Activated CD4-positive, alpha-beta T cell treated with anti-CD3 and anti-CD28 coated beads, Interleukin-2, amount 10 ng/mL, durations not matched to agents 7 days and 5 days (primary cell): ENCODE measurements around the gene MED13L. TPM values are rescaled to one million over a fixed set of nuclear protein-coding genes. Genes with fewer than 3 reads are reported as not detected.

ENCODE experiments used
- CTCF ChIA-PET: fragments of 350-600 bp; sonication (Branson Sonifier 250); formaldehyde crosslinking; loops from one replicate; lab custom pipeline; 2021; ENCODE audit warnings: antibody characterized with exemption; lab: Charles Lee
- POLR2A ChIA-PET: fragments of 350-600 bp; sonication (Branson Sonifier 250); formaldehyde crosslinking; loops from one replicate; lab custom pipeline; 2021; ENCODE audit warnings: antibody characterized with exemption; lab: Charles Lee
- DNase-seq: peaks from one replicate; pipeline ENCODE4 v3.0.0-alpha.2; 2020
- H3K27ac Mint-ChIP-seq: one replicate; pipeline ENCODE4 v1.8.0; 2021; ENCODE audit warnings: mild to moderate bottlenecking, moderate library complexity, mixed read lengths
- H3K27me3 Mint-ChIP-seq: one replicate; pipeline ENCODE4 v1.8.0; 2021; ENCODE audit warnings: mixed read lengths
- H3K36me3 Mint-ChIP-seq: one replicate; pipeline ENCODE4 v1.8.0; 2021; ENCODE audit warnings: low read depth, mixed read lengths
- H3K4me1 Mint-ChIP-seq: one replicate; pipeline ENCODE4 v1.8.0; 2021; ENCODE audit warnings: mixed read lengths
- H3K4me3 Mint-ChIP-seq: one replicate; pipeline ENCODE4 v1.8.0; 2021; ENCODE audit warnings: mild to moderate bottlenecking, moderate library complexity, mixed read lengths
- H3K9me3 Mint-ChIP-seq: one replicate; pipeline ENCODE4 v1.8.0; 2021; ENCODE audit warnings: mixed read lengths
- total RNA-seq, 2 experiments: library from RNA; stranded (reverse); gene quantifications; one replicate each; pipeline ENCODE4 v1.2.3, GENCODE V29; 2021

Gene MED13L
- total RNA-seq, 2 experiments from 2014 or later: 97.1 to 99.7 TPM

GRCh38 chr12:116069943-116070342, 207.6 kb downstream of the MED13L start:
- CTCF ChIA-PET: no interaction called here

GRCh38 chr12:116068853-116069252, 208.6 kb downstream of the MED13L start:
- CTCF ChIA-PET: interaction anchor here (0.7 kb wide), 1 partner anchor 8 kb away, joined by 3 read pairs; no protein-coding TSS in a partner anchor

More at GRCh38 chr12:116069943-116070342, 207.6 kb downstream of the MED13L start:
- Mint-ChIP-seq H3K9me3 (no peaks in the 10 kb centered on the region), H3K36me3 (no peaks in the 10 kb centered on the region), H3K4me1 (peaks cover 17% of the 10 kb centered on the region), H3K4me3 (no peak overlapping the region), H3K27ac (no peak overlapping the region), H3K27me3 (no peaks in the 10 kb centered on the region)
- POLR2A ChIA-PET: no interaction called here
- no peak for DNase-seq

GRCh38 chr12:116068371-116068770, 209.1 kb downstream of the MED13L start:
- H3K27ac Mint-ChIP-seq: no peak overlapping the region
- no peaks in the 10 kb centered on the region for H3K9me3 Mint-ChIP-seq
- H3K4me1 Mint-ChIP-seq: peaks cover 16% of the 10 kb centered on the region
- CTCF ChIA-PET: interaction anchor here (0.9 kb wide), 1 partner anchor 12 kb away, joined by 5 read pairs; no protein-coding TSS in a partner anchor
- POLR2A ChIA-PET: no interaction called here
- no peak overlapping the region for H3K4me3 Mint-ChIP-seq
- no peaks in the 10 kb centered on the region for H3K27me3 Mint-ChIP-seq
- no peaks in the 10 kb centered on the region for H3K36me3 Mint-ChIP-seq
- no peak for DNase-seq

More at GRCh38 chr12:116068853-116069252, 208.6 kb downstream of the MED13L start:
- H3K27me3 Mint-ChIP-seq: no peaks in the 10 kb centered on the region
- POLR2A ChIA-PET: no interaction called here
- H3K36me3 Mint-ChIP-seq: no peaks in the 10 kb centered on the region
- no peak overlapping the region for H3K4me3 Mint-ChIP-seq
- peaks cover 16% of the 10 kb centered on the region for H3K4me1 Mint-ChIP-seq
- no peak overlapping the region for H3K27ac Mint-ChIP-seq
- no peaks in the 10 kb centered on the region for H3K9me3 Mint-ChIP-seq
- DNase-seq: no peak

GRCh38 chr12:116067892-116068291, 209.6 kb downstream of the MED13L start:
- Mint-ChIP-seq H3K4me1 (peaks cover 17% of the 10 kb centered on the region), H3K27ac (no peak overlapping the region), H3K4me3 (no peak overlapping the region), H3K9me3 (no peaks in the 10 kb centered on the region), H3K27me3 (no peaks in the 10 kb centered on the region), H3K36me3 (no peaks in the 10 kb centered on the region)
- POLR2A ChIA-PET: no interaction called here
- no peak for DNase-seq
- CTCF ChIA-PET: interaction anchor here (0.9 to 1.4 kb wide), 2 partner anchors 12 to 78 kb away, joined by 3 to 5 read pairs; no protein-coding TSS in a partner anchor

GRCh38 chr12:116066381-116067230, 210.9 kb downstream of the MED13L start:
- POLR2A ChIA-PET: no interaction called here
- H3K27ac Mint-ChIP-seq: no peak overlapping the region
- peaks cover 21% of the 10 kb centered on the region for H3K4me1 Mint-ChIP-seq
- peak; percentile 65 for DNase-seq
- no peaks in the 10 kb centered on the region for H3K27me3 Mint-ChIP-seq
- CTCF ChIA-PET: interaction anchor here (0.8 to 1.4 kb wide), 2 partner anchors 12 to 79 kb away, joined by 3 read pairs; no protein-coding TSS in a partner anchor
- no peaks in the 10 kb centered on the region for H3K36me3 Mint-ChIP-seq
- H3K9me3 Mint-ChIP-seq: no peaks in the 10 kb centered on the region
- no peak overlapping the region for H3K4me3 Mint-ChIP-seq

DNA sequence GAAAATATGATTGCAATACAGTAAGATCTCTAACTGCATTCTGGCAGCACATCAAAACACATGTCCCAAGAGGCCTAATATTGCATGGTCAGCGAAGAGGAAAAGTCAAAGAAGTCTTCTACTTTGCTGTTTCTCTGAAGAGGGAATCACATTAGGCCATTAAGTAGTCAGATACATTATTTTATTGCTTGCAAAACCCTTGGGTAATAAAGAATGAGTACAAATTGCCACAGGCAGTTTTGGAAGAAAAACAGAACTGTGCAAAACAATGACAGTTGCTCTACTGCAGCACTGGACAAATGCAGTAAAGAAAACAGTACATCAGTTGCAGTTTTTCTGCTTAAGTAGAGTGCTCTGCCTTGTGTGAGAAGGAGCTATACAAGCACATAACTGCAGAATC, 211.9 kb downstream of the MED13L start:
- ChIA-PET POLR2A (no interaction called here), CTCF (interaction anchor here (0.7 kb wide), 1 partner anchor 19 kb away, joined by 3 read pairs; no protein-coding TSS in a partner anchor)
- no peaks in the 10 kb centered on the region for H3K27me3 Mint-ChIP-seq
- no peaks in the 10 kb centered on the region for H3K9me3 Mint-ChIP-seq
- no peak overlapping the region for H3K27ac Mint-ChIP-seq
- DNase-seq: no peak
- H3K4me1 Mint-ChIP-seq: peaks cover 29% of the 10 kb centered on the region
- H3K4me3 Mint-ChIP-seq: no peak overlapping the region
- no peaks in the 10 kb centered on the region for H3K36me3 Mint-ChIP-seq

GRCh38 chr12:116064493-116064892, 213.0 kb downstream of the MED13L start:
- no peak overlapping the region for H3K4me3 Mint-ChIP-seq
- H3K27ac Mint-ChIP-seq: no peak overlapping the region
- no peaks in the 10 kb centered on the region for H3K27me3 Mint-ChIP-seq
- POLR2A ChIA-PET: no interaction called here
- DNase-seq: no peak
- CTCF ChIA-PET: interaction anchor here (0.5 kb wide), 1 partner anchor 162 kb away, joined by 3 read pairs; no protein-coding TSS in a partner anchor
- H3K9me3 Mint-ChIP-seq: no peaks in the 10 kb centered on the region
- peaks cover 34% of the 10 kb centered on the region for H3K4me1 Mint-ChIP-seq
- H3K36me3 Mint-ChIP-seq: no peaks in the 10 kb centered on the region

DNA sequence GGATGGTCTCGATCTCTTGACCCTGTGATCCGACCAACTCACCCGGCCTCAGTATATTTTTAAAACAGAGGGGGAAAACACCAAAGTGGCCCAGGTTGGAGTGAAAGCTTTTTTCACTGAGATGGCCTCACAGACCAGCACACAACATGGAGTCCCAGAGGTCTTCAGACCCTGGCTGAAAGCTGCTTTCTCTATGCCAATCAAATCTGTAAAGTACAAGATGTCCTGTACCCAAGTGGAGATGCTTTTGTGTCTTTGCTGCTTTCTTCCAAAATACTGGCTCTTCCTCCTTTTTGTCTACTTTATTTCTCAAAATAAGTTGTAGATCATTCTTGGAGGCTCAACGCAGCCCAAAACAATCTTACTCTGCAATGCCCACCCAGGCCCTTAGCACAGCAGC, 214.8 kb downstream of the MED13L start:
- ChIA-PET POLR2A (no interaction called here), CTCF (interaction anchor here (0.7 to 1.3 kb wide), 3 partner anchors 13 to 65 kb away, joined by 3 to 4 read pairs (median 3); no protein-coding TSS in a partner anchor)
- no peaks in the 10 kb centered on the region for H3K9me3 Mint-ChIP-seq
- peaks cover 34% of the 10 kb centered on the region for H3K4me1 Mint-ChIP-seq
- H3K27me3 Mint-ChIP-seq: no peaks in the 10 kb centered on the region
- no peaks in the 10 kb centered on the region for H3K36me3 Mint-ChIP-seq
- no peak for DNase-seq
- peak overlapping the region; percentile 57 for H3K27ac Mint-ChIP-seq
- H3K4me3 Mint-ChIP-seq: no peak overlapping the region

DNA sequence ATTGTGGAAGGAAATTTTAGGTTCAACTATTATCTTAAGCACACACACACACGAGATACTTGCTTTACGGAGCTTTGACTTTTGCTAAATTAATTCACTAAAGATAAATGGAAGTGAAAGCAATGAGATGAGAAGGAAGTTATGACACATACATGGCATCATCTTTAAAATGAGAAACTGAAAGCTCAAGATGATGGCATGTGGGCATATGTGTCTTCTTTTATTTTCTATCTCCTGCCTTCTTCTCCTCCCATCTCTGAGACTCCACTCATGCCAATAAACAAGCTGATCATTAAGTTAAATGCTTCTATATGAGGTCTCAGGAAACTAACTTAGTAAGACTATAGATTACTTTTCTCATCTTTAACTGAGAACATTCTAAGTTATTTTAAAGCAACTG, 216.7 kb downstream of the MED13L start:
- Mint-ChIP-seq H3K4me1 (peaks cover 34% of the 10 kb centered on the region), H3K9me3 (no peaks in the 10 kb centered on the region), H3K27me3 (no peaks in the 10 kb centered on the region), H3K36me3 (no peaks in the 10 kb centered on the region), H3K4me3 (peak overlapping the region; percentile 66), H3K27ac (peak overlapping the region; percentile 91)
- ChIA-PET CTCF (interaction anchor here (0.7 to 0.8 kb wide), 3 partner anchors 8 to 187 kb away, joined by 3 to 7 read pairs (median 4); no protein-coding TSS in a partner anchor), POLR2A (interaction anchor here (0.6 kb wide), 2 partner anchors 28 to 69 kb away, joined by 3 to 4 read pairs; no protein-coding TSS in a partner anchor)
- DNase-seq: peak; percentile 16

- Mint-ChIP-seq H3K27ac (peak overlapping the region; percentile 91), H3K27me3 (no peaks in the 10 kb centered on the region), H3K36me3 (no peaks in the 10 kb centered on the region), H3K4me1 (peaks cover 38% of the 10 kb centered on the region), H3K4me3 (no peak overlapping the region), H3K9me3 (no peaks in the 10 kb centered on the region)
- POLR2A ChIA-PET: no interaction called here
- DNase-seq: no peak
- CTCF ChIA-PET: no interaction called here
Measured at GRCh38 chr12:116059904-116060303, 217.6 kb downstream of the MED13L start.

GRCh38 chr12:116058574-116058973, 218.9 kb downstream of the MED13L start:
- H3K9me3 Mint-ChIP-seq: no peaks in the 10 kb centered on the region
- peaks cover 41% of the 10 kb centered on the region for H3K4me1 Mint-ChIP-seq
- CTCF ChIA-PET: no interaction called here
- POLR2A ChIA-PET: no interaction called here
- H3K4me3 Mint-ChIP-seq: no peak overlapping the region
- H3K27me3 Mint-ChIP-seq: no peaks in the 10 kb centered on the region
- no peaks in the 10 kb centered on the region for H3K36me3 Mint-ChIP-seq
- no peak for DNase-seq
- no peak overlapping the region for H3K27ac Mint-ChIP-seq

DNA sequence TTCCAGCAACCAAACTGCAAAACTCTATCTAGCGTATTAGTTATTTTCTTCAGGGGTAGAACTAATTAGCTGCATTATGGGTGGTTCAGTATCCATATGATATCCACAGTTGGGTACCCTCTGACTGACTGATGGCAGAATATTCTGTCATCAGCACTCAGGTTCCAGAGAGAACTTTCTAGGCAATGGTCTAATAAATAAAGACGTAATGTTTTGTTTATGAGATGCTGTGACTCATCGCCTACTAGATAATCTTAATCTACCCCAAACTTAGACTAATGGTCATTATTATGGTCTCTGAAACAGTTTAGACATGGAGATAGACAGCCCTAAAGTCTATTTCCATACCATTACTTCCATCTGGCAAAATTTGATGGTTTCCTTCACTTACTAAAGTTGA, 220.1 kb downstream of the MED13L start:
- Mint-ChIP-seq H3K27ac (no peak overlapping the region), H3K4me3 (no peak overlapping the region), H3K27me3 (no peaks in the 10 kb centered on the region), H3K9me3 (no peaks in the 10 kb centered on the region), H3K36me3 (peaks cover 1% of the 10 kb centered on the region), H3K4me1 (peaks cover 39% of the 10 kb centered on the region)
- ChIA-PET CTCF (no interaction called here), POLR2A (no interaction called here)
- no peak for DNase-seq
